PC-3 (cell line): ENCODE data around the gene KATNAL1. TPM values are rescaled to one million over a fixed set of nuclear protein-coding genes. Genes with fewer than 3 reads are reported as not detected.

ENCODE experiments used
- ATAC-seq: fragments of 200-7000 bp; cut with Tn5 transposase; 2 replicates; pipeline ENCODE4 v1.9.1; 2020; ENCODE audit warnings: mild to moderate bottlenecking, moderate library complexity
- BruUV-seq: library from RNA; stranded (reverse); fragments of 400-500 nt; replicated peaks from 2 replicates; lab custom pipeline; 2021; lab: Mats Ljungman, UMichigan
- CTCF ChIA-PET: fragments of 300-600 bp; sonication (Branson Sonifier 250); formaldehyde crosslinking; loops from one replicate; lab custom pipeline; 2022; ENCODE audit warnings: antibody characterized with exemption; lab: Charles Lee
- POLR2A ChIA-PET: fragments of 300-600 bp; sonication (Branson Sonifier 250); formaldehyde crosslinking; loops from one replicate; lab custom pipeline; 2022; ENCODE audit warnings: antibody characterized with exemption; ENCODE audit not compliant: unreplicated experiment; lab: Charles Lee
- DNase-seq: peaks from one replicate; pipeline ENCODE4 v3.0.0-alpha.2; 2015
- H2AFZ ChIP-seq: fragments of 300-600 bp; sonication (generic); 2 replicates; pipeline ENCODE4 v1.6.0; 2016; ENCODE audit warnings: antibody characterized with exemption, low read length
- H3F3A ChIP-seq: fragments of 300-600 bp; sonication (generic); one replicate; pipeline ENCODE4 v1.6.0; 2017; ENCODE audit warnings: antibody characterized with exemption, low read length, control low read depth, mild to moderate bottlenecking; ENCODE audit not compliant: unreplicated experiment
- H3K27ac ChIP-seq: fragments of 300-600 bp; sonication (generic); 2 replicates; pipeline ENCODE4 v1.5.1; 2016; ENCODE audit warnings: mild to moderate bottlenecking, low read length
- H3K27me3 ChIP-seq: fragments of 300-600 bp; sonication (generic); 2 replicates; pipeline ENCODE4 v1.6.1; 2016; ENCODE audit warnings: low read length, mixed read lengths
- H3K36me3 ChIP-seq: fragments of 300-600 bp; sonication (generic); 2 replicates; pipeline ENCODE4 v1.6.1; 2016; ENCODE audit warnings: low read depth, mixed run types, low read length, mixed read lengths
- H3K4me1 ChIP-seq: fragments of 300-600 bp; sonication (generic); 2 replicates; pipeline ENCODE4 v1.5.1; 2016; ENCODE audit warnings: low read length; ENCODE audit not compliant: insufficient read depth
- H3K4me2 ChIP-seq: fragments of 300-600 bp; sonication (generic); 2 replicates; pipeline ENCODE4 v1.6.0; 2016; ENCODE audit warnings: low read length
- H3K4me3 ChIP-seq: fragments of 300-600 bp; sonication (generic); 2 replicates; pipeline ENCODE4 v1.5.1; 2016; ENCODE audit warnings: mild to moderate bottlenecking, low read length, mixed read lengths
- H3K79me2 ChIP-seq: fragments of 300-600 bp; sonication (generic); 2 replicates; pipeline ENCODE4 v1.6.1; 2017; ENCODE audit warnings: low read length, mixed read lengths
- H3K9ac ChIP-seq: fragments of 300-600 bp; sonication (generic); 2 replicates; pipeline ENCODE4 v1.6.0; 2016; ENCODE audit warnings: mild to moderate bottlenecking, low read length
- H3K9me2 ChIP-seq: fragments of 300-600 bp; sonication (generic); replicated peaks from 2 replicates; pipeline ENCODE4 v1.6.1; 2016; ENCODE audit warnings: mixed run types, low read length, mixed read lengths
- H3K9me3 ChIP-seq: fragments of 300-600 bp; sonication (generic); 2 replicates; pipeline ENCODE4 v1.6.1; 2016; ENCODE audit warnings: low read length, mixed read lengths
- H4K20me1 ChIP-seq: fragments of 300-600 bp; sonication (generic); 2 replicates; pipeline ENCODE4 v1.6.1; 2016; ENCODE audit warnings: low read length, mixed read lengths
- CTCF ChIP-seq: fragments of 300-600 bp; sonication (generic); conservative IDR thresholded peaks from 2 replicates; pipeline ENCODE4 v1.5.1; 2017; ENCODE audit warnings: antibody characterized with exemption, low read depth, mild to moderate bottlenecking, low read length
- EZH2 ChIP-seq: fragments of 300-600 bp; sonication (generic); IDR thresholded peaks from one replicate; pipeline ENCODE4 v1.6.1; 2017; ENCODE audit warnings: antibody characterized with exemption, mild to moderate bottlenecking, low read length; ENCODE audit not compliant: unreplicated experiment
- EZH2phosphoT487 ChIP-seq: fragments of 300-600 bp; sonication (generic); IDR thresholded peaks from 2 replicates; pipeline ENCODE4 v1.6.1; 2018; ENCODE audit warnings: mild to moderate bottlenecking, antibody characterized with exemption, low read length, borderline replicate concordance
- intact Hi-C: fragments of 100-400 bp; cut with micrococcal nuclease; formaldehyde crosslinking; loops from 2 replicates; pipeline ENCODE4 v1.9.0; 2023
- total RNA-seq: library from RNA; depleted of rRNA; stranded (reverse); fragments of >200 nt; gene quantifications from 2 replicates; pipeline ENCODE4 v1.2.3, GENCODE V29; 2014

KATNAL1 gene
- total RNA-seq, 1 experiment from 2014 or later: 4.3 TPM

DNA sequence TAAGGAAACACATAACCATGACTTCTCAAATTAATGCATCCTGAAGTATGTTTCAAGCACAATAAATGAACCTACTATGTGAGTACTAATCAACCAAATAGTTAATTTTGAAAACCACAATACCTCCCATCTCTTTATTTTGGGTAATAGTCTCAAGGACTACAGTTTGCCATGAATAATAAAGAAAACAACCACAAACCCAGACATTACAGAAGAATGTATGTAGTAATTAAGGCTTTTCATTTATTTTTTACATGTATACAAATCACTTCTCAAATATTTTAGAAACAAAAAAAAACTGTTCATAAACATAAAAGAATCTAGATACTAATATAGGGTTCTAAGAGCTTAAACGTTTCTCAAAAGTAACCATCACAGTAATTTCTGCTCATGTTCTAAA is 6.8 kb downstream of the KATNAL1 start:
- TF ChIP-seq EZH2phosphoT487 (no peak), CTCF (no peak), EZH2 (no peak)
- BruUV-seq: no TSS peak
- no peak overlapping the region for H2AFZ ChIP-seq
- H3K79me2 ChIP-seq: peaks cover 62% of the 10 kb centered on the region
- H3K27me3 ChIP-seq: no peaks in the 10 kb centered on the region
- no peak overlapping the region for H3K9ac ChIP-seq
- ATAC-seq (no peak), DNase-seq (no peak)
- no peak overlapping the region for H3K27ac ChIP-seq
- no peak overlapping the region for H3K4me2 ChIP-seq
- H3K4me3 ChIP-seq: no peak overlapping the region
- intact Hi-C loops: no loop called here
- POLR2A ChIA-PET: no interaction called here
- H4K20me1 ChIP-seq: no peaks in the 10 kb centered on the region
- no peaks in the 10 kb centered on the region for H3F3A ChIP-seq
- peaks cover 11% of the 10 kb centered on the region for H3K4me1 ChIP-seq
- CTCF ChIA-PET: no interaction called here
- no peaks in the 10 kb centered on the region for H3K36me3 ChIP-seq
- no peaks in the 10 kb centered on the region for H3K9me2 ChIP-seq
- no peaks in the 10 kb centered on the region for H3K9me3 ChIP-seq

DNA sequence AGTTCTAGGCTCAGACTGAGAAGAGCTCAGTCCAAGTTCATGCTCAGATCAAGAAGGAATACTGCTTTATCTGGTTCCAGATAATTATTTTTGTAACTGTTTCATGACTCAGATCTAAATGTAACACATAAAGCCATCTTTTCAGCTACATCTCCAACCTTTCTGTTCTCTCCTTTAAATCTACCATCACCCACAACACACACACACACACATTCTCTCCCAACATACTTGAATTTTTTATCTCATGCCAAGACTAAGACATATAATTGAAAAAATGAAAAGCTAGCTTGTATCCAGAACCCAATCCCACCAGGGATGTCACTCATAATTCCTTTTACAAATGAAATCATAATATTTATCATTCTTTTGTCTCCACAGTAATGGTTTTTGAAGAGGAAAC is 7.6 kb downstream of the KATNAL1 start:
- H3K4me1 ChIP-seq: peaks cover 9% of the 10 kb centered on the region
- H3K9ac ChIP-seq: no peak overlapping the region
- no peak overlapping the region for H3K4me3 ChIP-seq
- no peaks in the 10 kb centered on the region for H3K9me2 ChIP-seq
- no peak overlapping the region for H3K27ac ChIP-seq
- ChIA-PET CTCF (no interaction called here), POLR2A (no interaction called here)
- H3F3A ChIP-seq: no peaks in the 10 kb centered on the region
- no TSS peak for BruUV-seq
- intact Hi-C loops: no loop called here
- no peak overlapping the region for H2AFZ ChIP-seq
- no peaks in the 10 kb centered on the region for H4K20me1 ChIP-seq
- TF ChIP-seq EZH2phosphoT487 (no peak), EZH2 (no peak), CTCF (no peak)
- no peak overlapping the region for H3K4me2 ChIP-seq
- no peaks in the 10 kb centered on the region for H3K36me3 ChIP-seq
- DNase-seq (no peak), ATAC-seq (no peak)
- peaks cover 54% of the 10 kb centered on the region for H3K79me2 ChIP-seq
- H3K9me3 ChIP-seq: no peaks in the 10 kb centered on the region
- H3K27me3 ChIP-seq: no peaks in the 10 kb centered on the region

DNA sequence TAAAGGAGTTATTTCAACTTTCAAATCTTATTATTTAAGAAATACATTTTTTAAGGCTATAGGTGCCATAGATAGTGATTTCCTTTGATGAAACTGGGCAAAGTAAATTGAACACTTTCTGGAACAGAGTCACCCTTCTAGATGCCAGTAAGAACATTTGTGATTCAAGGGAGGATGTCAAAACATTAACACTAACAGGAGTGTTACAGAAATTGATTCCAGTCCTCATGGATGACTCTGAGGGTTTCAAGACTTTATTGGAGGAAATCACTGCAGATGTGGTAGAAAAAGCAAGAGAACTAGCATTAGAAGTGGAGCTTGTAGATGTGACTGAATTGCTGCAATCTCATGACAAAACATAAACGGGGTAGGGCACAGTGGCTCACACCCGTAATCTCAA is 12.2 kb downstream of the KATNAL1 start:
- H4K20me1 ChIP-seq: no peaks in the 10 kb centered on the region
- H3K4me2 ChIP-seq: no peak overlapping the region
- POLR2A ChIA-PET: no interaction called here
- no peak for ATAC-seq
- no peaks in the 10 kb centered on the region for H3K36me3 ChIP-seq
- no peak overlapping the region for H2AFZ ChIP-seq
- no peaks in the 10 kb centered on the region for H3F3A ChIP-seq
- H3K4me3 ChIP-seq: no peak overlapping the region
- no peaks in the 10 kb centered on the region for H3K27me3 ChIP-seq
- CTCF ChIA-PET: no interaction called here
- BruUV-seq: no TSS peak
- H3K79me2 ChIP-seq: peaks cover 17% of the 10 kb centered on the region
- TF ChIP-seq CTCF (no peak), EZH2phosphoT487 (no peak), EZH2 (no peak)
- DNase-seq: no peak
- intact Hi-C loops: no loop called here
- H3K27ac ChIP-seq: no peak overlapping the region
- no peaks in the 10 kb centered on the region for H3K9me3 ChIP-seq
- no peak overlapping the region for H3K9ac ChIP-seq
- no peaks in the 10 kb centered on the region for H3K4me1 ChIP-seq
- no peaks in the 10 kb centered on the region for H3K9me2 ChIP-seq
